Urinary bladder (tissue), 4 donors: Measurements from ENCODE around the gene TNFRSF19. TPM values are rescaled to one million over a fixed set of nuclear protein-coding genes. Genes with fewer than 3 reads are reported as not detected.
"Not testable (repeated sequence)": the region's sequence is repeated elsewhere in the genome, so short reads cannot be mapped to it uniquely, and the experiment has no call there.

Experiments
- DNase-seq: peaks from one replicate; pipeline ENCODE4 v3.0.0-alpha.2; 2015; ENCODE audit errors: extremely low spot score
- H3K27ac ChIP-seq: one replicate; pipeline ENCODE4 v1.5.1; 2013; ENCODE audit warnings: low read depth, mild to moderate bottlenecking, moderate library complexity
- H3K36me3 ChIP-seq: one replicate; pipeline ENCODE4 v1.6.1; 2013; ENCODE audit warnings: mild to moderate bottlenecking, moderate library complexity; ENCODE audit not compliant: insufficient read depth
- H3K4me1 ChIP-seq: one replicate; pipeline ENCODE4 v1.6.1; 2013; ENCODE audit warnings: mild to moderate bottlenecking, moderate library complexity; ENCODE audit not compliant: insufficient read depth
- H3K4me3 ChIP-seq: one replicate; pipeline ENCODE4 v1.5.1; 2013; ENCODE audit warnings: low read depth, low read length
- WGBS: extraction: QIAGEN DNeasy Blood & Tissue Kit; methylation state at CpG from one replicate; pipeline ENCODE4 v1.1.7; 2013; 5-methylcytosine and 5-hydroxymethylcytosine counted together
- polyA plus RNA-seq: library from polyadenylated mRNA; stranded (reverse); fragments of 200-250 nt; gene quantifications from one replicate; pipeline ENCODE4 v1.2.3, GENCODE V29; 2013
- total RNA-seq: library from RNA; depleted of rRNA; stranded (reverse); fragments of >200 nt; gene quantifications from one replicate; pipeline ENCODE4 v1.2.3, GENCODE V29; 2014
- donor health status: healthy with polysubstance abuse.
- donor health status: healthy.

The TNFRSF19 gene
- total RNA-seq (17.6 TPM), polyA plus RNA-seq (8.2 TPM)

GRCh38 chr13:23570099-23570920, at the start of gene TNFRSF19:
Gene TNFRSF19, plus strand, starts transcription at chr13:23570412. Its CDS starts 19,772 bp downstream, at chr13:23590184.
- no peaks in the 10 kb centered on the region for H3K36me3 ChIP-seq
- 11% methylated on average over 10 of the region's 10 CpGs for WGBS
- H3K4me3 ChIP-seq, result no peak within 1 kb of the TSS
- no peaks in the 10 kb centered on the region for H3K4me1 ChIP-seq
- peak; percentile 87 for DNase-seq
- H3K27ac ChIP-seq, result no peak within 1 kb of the TSS

- DNase-seq, result not testable (repeated sequence)
- WGBS, result 80% methylated on average over 3 of the region's 3 CpGs
Observed at GRCh38 chr13:23529926-23530325, 40.3 kb upstream of the TNFRSF19 start.

GRCh38 chr13:23531446-23531845, 38.8 kb upstream of the TNFRSF19 start:
- Histone ChIP-seq H3K4me3 (no peak overlapping the region), H3K36me3 (no peaks in the 10 kb centered on the region), H3K4me1 (no peaks in the 10 kb centered on the region), H3K27ac (no peak overlapping the region)
- DNase-seq, result no peak
- 95% methylated on average over 15 of the region's 15 CpGs for WGBS

More at GRCh38 chr13:23529926-23530325, 40.3 kb upstream of the TNFRSF19 start:
- H3K36me3 ChIP-seq, H3K4me1 ChIP-seq, H3K27ac ChIP-seq, H3K4me3 ChIP-seq: not testable (repeated sequence)

GRCh38 chr13:23534090-23534489, 36.1 kb upstream of the TNFRSF19 start:
- Histone ChIP-seq H3K27ac (no peak overlapping the region), H3K36me3 (no peaks in the 10 kb centered on the region), H3K4me1 (no peaks in the 10 kb centered on the region), H3K4me3 (no peak overlapping the region)
- WGBS, result 83% methylated on average over 5 of the region's 5 CpGs
- DNase-seq, result no peak

- H3K4me1 ChIP-seq, result no peaks in the 10 kb centered on the region
- no peak overlapping the region for H3K4me3 ChIP-seq
- no peak for DNase-seq
- H3K36me3 ChIP-seq, result no peaks in the 10 kb centered on the region
- WGBS, result 93% methylated on average over 4 of the region's 4 CpGs
- no peak overlapping the region for H3K27ac ChIP-seq
Observed at GRCh38 chr13:23541221-23541824, 28.9 kb upstream of the TNFRSF19 start.

- no peaks in the 10 kb centered on the region for H3K4me1 ChIP-seq
- H3K36me3 ChIP-seq, result no peaks in the 10 kb centered on the region
- WGBS, result 84% methylated on average over 4 of the region's 4 CpGs
- no peak overlapping the region for H3K27ac ChIP-seq
- H3K4me3 ChIP-seq, result no peak overlapping the region
- DNase-seq, result no peak
Observed at GRCh38 chr13:23544668-23545067, 25.5 kb upstream of the TNFRSF19 start.

- no peaks in the 10 kb centered on the region for H3K4me1 ChIP-seq
- WGBS, result 5% methylated on average over 31 of the region's 31 CpGs
- peak overlapping the region; percentile 41 for H3K4me3 ChIP-seq
- no peaks in the 10 kb centered on the region for H3K36me3 ChIP-seq
- H3K27ac ChIP-seq, result no peak overlapping the region
- no peak for DNase-seq
Observed at GRCh38 chr13:23547000-23547590, 23.1 kb upstream of the TNFRSF19 start.

- Histone ChIP-seq H3K4me1 (no peaks in the 10 kb centered on the region), H3K36me3 (no peaks in the 10 kb centered on the region), H3K27ac (no peak overlapping the region), H3K4me3 (no peak overlapping the region)
- no peak for DNase-seq
Observed at GRCh38 chr13:23549724-23550123, 20.5 kb upstream of the TNFRSF19 start.

GRCh38 chr13:23550163-23550562, 20.0 kb upstream of the TNFRSF19 start:
- H3K4me3 ChIP-seq, result no peak overlapping the region
- no peak overlapping the region for H3K27ac ChIP-seq
- 77% methylated on average over 1 of the region's 1 CpG for WGBS
- no peak for DNase-seq
- no peaks in the 10 kb centered on the region for H3K36me3 ChIP-seq
- H3K4me1 ChIP-seq, result no peaks in the 10 kb centered on the region

GRCh38 chr13:23551213-23552008, 18.8 kb upstream of the TNFRSF19 start:
- Histone ChIP-seq H3K4me3 (no peak overlapping the region), H3K36me3 (no peaks in the 10 kb centered on the region), H3K27ac (no peak overlapping the region), H3K4me1 (no peaks in the 10 kb centered on the region)
- no peak for DNase-seq
- WGBS, result 66% methylated on average over 4 of the region's 4 CpGs

- Histone ChIP-seq H3K4me1 (no peaks in the 10 kb centered on the region), H3K4me3 (no peak overlapping the region), H3K36me3 (no peaks in the 10 kb centered on the region), H3K27ac (no peak overlapping the region)
- no peak for DNase-seq
- WGBS, result 58% methylated on average over 1 of the region's 1 CpG
Observed at GRCh38 chr13:23552171-23552570, 18.0 kb upstream of the TNFRSF19 start.

- H3K27ac ChIP-seq, result no peak overlapping the region
- WGBS, result 88% methylated on average over 2 of the region's 2 CpGs
Observed at GRCh38 chr13:23552661-23553060, 17.6 kb upstream of the TNFRSF19 start.

GRCh38 chr13:23554000-23554399, 16.2 kb upstream of the TNFRSF19 start:
- Histone ChIP-seq H3K27ac (no peak overlapping the region), H3K36me3 (no peaks in the 10 kb centered on the region), H3K4me3 (no peak overlapping the region), H3K4me1 (no peaks in the 10 kb centered on the region)
- WGBS, result 71% methylated on average over 3 of the region's 3 CpGs
- no peak for DNase-seq

More at GRCh38 chr13:23552661-23553060, 17.6 kb upstream of the TNFRSF19 start:
- DNase-seq, result no peak
- no peaks in the 10 kb centered on the region for H3K36me3 ChIP-seq
- no peak overlapping the region for H3K4me3 ChIP-seq
- H3K4me1 ChIP-seq, result no peaks in the 10 kb centered on the region
